ENCODE measurements around the gene NPBWR2.

DNA sequence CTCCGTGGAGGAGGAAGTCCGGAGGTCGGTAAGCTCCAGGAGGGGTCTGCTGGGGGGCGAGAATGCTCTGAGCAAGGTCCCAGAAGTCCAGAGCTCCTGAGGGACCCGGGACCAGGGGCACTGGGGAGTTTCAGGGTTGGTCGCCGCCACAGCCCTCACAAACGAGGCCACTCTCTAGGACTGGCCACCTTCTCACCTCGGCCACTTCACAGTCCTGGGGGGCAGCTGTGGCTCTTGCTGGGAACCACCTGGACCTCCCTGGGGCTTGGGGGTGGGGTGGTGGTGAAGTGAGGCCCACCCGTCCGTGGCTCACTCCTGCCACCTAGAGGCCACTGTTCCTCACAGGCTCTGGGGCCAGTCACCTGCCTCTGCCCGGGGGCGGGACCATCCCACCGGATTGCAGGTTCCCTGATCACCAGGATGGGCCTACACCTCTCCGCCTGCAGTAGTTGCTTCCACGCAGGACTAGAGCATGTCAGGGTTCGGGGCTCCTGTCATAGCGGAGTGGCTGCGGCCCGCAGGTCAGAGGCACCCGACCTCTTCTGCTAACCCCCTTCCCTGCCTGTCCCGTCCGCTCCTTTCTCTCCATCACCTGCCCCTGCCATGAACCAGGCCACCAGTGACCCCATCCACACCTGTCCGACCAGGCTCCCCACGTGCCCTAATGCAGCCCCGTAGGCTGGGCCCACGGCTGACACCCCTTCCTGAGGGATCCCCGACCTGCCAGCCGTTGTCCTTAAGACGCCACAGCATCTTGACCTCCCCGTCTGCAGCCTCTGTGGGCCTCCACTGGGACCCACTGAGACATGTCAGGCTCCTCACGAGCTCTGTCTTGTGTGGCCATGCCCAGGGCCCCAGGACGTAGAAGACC lies 49.5 kb downstream of the NPBWR2 start:
- TF ChIP-seq, protein P1, sequence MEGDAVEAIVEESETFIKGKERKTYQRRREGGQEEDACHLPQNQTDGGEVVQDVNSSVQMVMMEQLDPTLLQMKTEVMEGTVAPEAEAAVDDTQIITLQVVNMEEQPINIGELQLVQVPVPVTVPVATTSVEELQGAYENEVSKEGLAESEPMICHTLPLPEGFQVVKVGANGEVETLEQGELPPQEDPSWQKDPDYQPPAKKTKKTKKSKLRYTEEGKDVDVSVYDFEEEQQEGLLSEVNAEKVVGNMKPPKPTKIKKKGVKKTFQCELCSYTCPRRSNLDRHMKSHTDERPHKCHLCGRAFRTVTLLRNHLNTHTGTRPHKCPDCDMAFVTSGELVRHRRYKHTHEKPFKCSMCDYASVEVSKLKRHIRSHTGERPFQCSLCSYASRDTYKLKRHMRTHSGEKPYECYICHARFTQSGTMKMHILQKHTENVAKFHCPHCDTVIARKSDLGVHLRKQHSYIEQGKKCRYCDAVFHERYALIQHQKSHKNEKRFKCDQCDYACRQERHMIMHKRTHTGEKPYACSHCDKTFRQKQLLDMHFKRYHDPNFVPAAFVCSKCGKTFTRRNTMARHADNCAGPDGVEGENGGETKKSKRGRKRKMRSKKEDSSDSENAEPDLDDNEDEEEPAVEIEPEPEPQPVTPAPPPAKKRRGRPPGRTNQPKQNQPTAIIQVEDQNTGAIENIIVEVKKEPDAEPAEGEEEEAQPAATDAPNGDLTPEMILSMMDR (IDR thresholded peaks at IDR 0.05), result no peak
- TF ChIP-seq POLR2A (IDR thresholded peaks at IDR 0.05), result no peak

Data from lower leg skin (tissue), 3 donors.